HepG2 (cell line): ENCODE data around the gene PALM. TPM values are rescaled to one million over a fixed set of nuclear protein-coding genes. Genes with fewer than 3 reads are reported as not detected.

Experiments
- CBX1 ChIP-seq: IDR thresholded peaks from one replicate; pipeline ENCODE4 v1.6.1; 2016; ENCODE audit warnings: antibody characterized with exemption, low read depth
- ETS1 ChIP-seq: sonication (generic); formaldehyde crosslinking; IDR thresholded peaks from 2 replicates; pipeline ENCODE4 v1.4.0; 2020; ENCODE audit warnings: missing genetic modification reagents
- IRX3 ChIP-seq: sonication (generic); formaldehyde crosslinking; IDR thresholded peaks from 2 replicates; pipeline ENCODE4 v1.8.1; 2023; ENCODE audit warnings: mild to moderate bottlenecking, low read depth, missing genetic modification reagents, borderline replicate concordance
- MTF2 ChIP-seq: sonication (generic); formaldehyde crosslinking; IDR thresholded peaks from 2 replicates; pipeline ENCODE4 v1.5.0; 2020; ENCODE audit warnings: missing genetic modification reagents, borderline replicate concordance
- NR1H2 ChIP-seq: sonication (generic); formaldehyde crosslinking; IDR thresholded peaks from 2 replicates; pipeline ENCODE4 v1.8.1; 2022; ENCODE audit warnings: low read depth, missing genetic modification reagents, borderline replicate concordance
- RARA ChIP-seq: IDR thresholded peaks from 2 replicates; pipeline ENCODE4 v1.6.1; 2016; ENCODE audit warnings: missing genetic modification reagents, missing compliant biosample characterization
- REL ChIP-seq: sonication (generic); formaldehyde crosslinking; conservative IDR thresholded peaks from 2 replicates; pipeline ENCODE4 v1.8.0; 2022; ENCODE audit warnings: mild to moderate bottlenecking, missing genetic modification reagents, moderate library complexity
- THYN1 ChIP-seq: sonication (generic); formaldehyde crosslinking; IDR thresholded peaks from 2 replicates; pipeline ENCODE4 v1.8.1; 2023; ENCODE audit warnings: low read depth, mild to moderate bottlenecking, moderate library complexity, missing genetic modification reagents, borderline replicate concordance
- ZNF407 ChIP-seq: sonication (generic); formaldehyde crosslinking; IDR thresholded peaks from one replicate; pipeline ENCODE4 v1.5.1; 2020; ENCODE audit warnings: mild to moderate bottlenecking, missing genetic modification reagents; ENCODE audit errors: not compliant biosample characterization
- ZNF441 ChIP-seq: sonication (generic); formaldehyde crosslinking; IDR thresholded peaks from 2 replicates; pipeline ENCODE4 v1.7.0; 2021; ENCODE audit warnings: missing genetic modification reagents, borderline replicate concordance
- ZNF558 ChIP-seq: sonication (generic); formaldehyde crosslinking; IDR thresholded peaks from 2 replicates; pipeline ENCODE4 v1.9.0; 2022; ENCODE audit warnings: mild to moderate bottlenecking, missing genetic modification reagents, borderline replicate concordance
- ZNF563 ChIP-seq: sonication (generic); formaldehyde crosslinking; IDR thresholded peaks from 2 replicates; pipeline ENCODE4 v1.8.0; 2022; ENCODE audit warnings: mild to moderate bottlenecking, moderate library complexity, missing genetic modification reagents
- ZNF639 ChIP-seq: conservative IDR thresholded peaks from 2 replicates; pipeline ENCODE4 v1.6.1; 2018; ENCODE audit warnings: missing genetic modification reagents
- ZNF879 ChIP-seq: sonication (generic); formaldehyde crosslinking; IDR thresholded peaks from 2 replicates; pipeline ENCODE4 v1.8.1; 2023; ENCODE audit warnings: missing genetic modification reagents
- polyA plus RNA-seq, 8 experiments: library from polyadenylated mRNA; depleted of rRNA in 3 of 8; stranded (reverse) in 7 of 8; unstranded in 1 of 8; fragments of >200 nt; fragmentation: Illumina TruSeq in 4 of 8; extraction: Trizol in 4 of 8; gene quantifications; 2 replicates each; pipeline versions ENCODE4 v1.2.1 to v1.2.3, GENCODE V29; 2011 to 2016; ENCODE audit warnings: low read depth in 4 of 8, missing spikeins in 1 of 8, mixed read lengths in 1 of 8; ENCODE audit not compliant: insufficient read depth in 1 of 8
- total RNA-seq, 5 experiments: library from RNA; depleted of rRNA; stranded (reverse); fragments of >200 nt; fragmentation: Illumina TruSeq; extraction: Trizol; gene quantifications; 2 replicates each; pipeline ENCODE4 v1.2.3, GENCODE V29; 2016; ENCODE audit warnings: low read depth in 1 of 5

The PALM gene
- total and polyA plus RNA-seq, 2 of the 13 experiments (the other 11 are each of a cell fraction or from before 2014, with no cell fraction given), result 4.0 to 9.7 TPM

DNA sequence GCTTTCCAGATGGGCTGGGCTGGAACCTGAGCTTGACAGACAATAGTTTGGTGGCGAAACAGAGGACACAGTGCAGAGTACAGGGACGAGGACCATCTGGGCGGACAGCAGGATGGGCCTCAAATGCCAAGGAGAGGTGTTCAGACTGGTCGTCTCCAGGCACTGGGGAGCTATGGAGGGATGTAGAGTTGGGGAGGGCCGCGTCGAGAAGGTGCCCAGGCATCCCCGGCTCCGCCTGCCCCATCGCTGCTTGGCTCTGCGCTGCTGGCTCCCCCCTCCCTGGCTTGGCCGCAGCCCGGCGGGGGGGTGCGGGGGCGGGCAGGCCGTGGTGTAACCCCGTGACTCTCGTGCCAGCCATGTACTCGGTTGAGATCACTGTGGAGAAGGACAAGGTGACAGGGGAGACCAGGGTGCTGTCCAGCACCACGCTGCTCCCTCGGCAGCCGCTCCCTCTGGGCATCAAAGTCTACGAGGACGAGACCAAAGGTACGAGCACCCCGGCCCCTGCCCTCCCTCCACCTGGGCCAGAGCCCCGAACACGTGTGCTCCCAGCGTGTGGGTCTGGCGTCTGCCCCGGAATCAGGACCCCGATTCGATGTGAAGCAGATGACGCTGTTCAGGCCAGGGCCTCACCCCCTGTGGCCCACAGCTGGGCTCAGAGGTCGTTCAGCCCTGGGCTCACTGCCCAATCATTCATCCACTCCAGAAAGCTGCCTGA lies 31.4 kb downstream of the PALM start (continued):
- TF ChIP-seq ZNF407 (CRISPR knock-in tag) (peak; percentile 91), THYN1 (CRISPR knock-in tag) (no peak), MTF2 (CRISPR knock-in tag) (no peak), ZNF879 (CRISPR knock-in tag) (no peak), ZNF558 (CRISPR knock-in tag) (peak; percentile 93; the same call in 1 of the 2 replicates), ETS1 (CRISPR knock-in tag) (no peak), RARA (peak; percentile 70), CBX1 (peak; percentile 21), IRX3 (no peak), ZNF563 (CRISPR knock-in tag) (peak; percentile 70; the same call in 1 of the 2 replicates), ZNF639 (CRISPR knock-in tag) (peak; percentile 37; the same call in 1 of the 2 replicates), ZNF441 (no peak), REL (CRISPR knock-in tag) (no peak), NR1H2 (CRISPR knock-in tag) (no peak; the same call in 1 of the 2 replicates)
